COLO668 (cell line): Measurements from ENCODE around the gene RHBDD2.
"Not testable (repeated sequence)": the region's sequence is repeated elsewhere in the genome, so short reads cannot be mapped to it uniquely, and the experiment has no call there.

ENCODE experiments used
- DNase-seq: peaks from one replicate; lab custom pipeline; 2025; ENCODE audit not compliant: unreplicated experiment; lab: John Stamatoyannopoulos, UW

The RHBDD2 gene

GRCh38 chr7:75878769-75879611 lies at the start of gene RHBDD2:
RHBDD2 (plus strand) TSS chr7:75879034; CDS start chr7:75879083, 49 bp downstream.
- DNase-seq: peak; percentile 95

- DNase-seq: peak; percentile 5
Observed at GRCh38 chr7:75829656-75830055, 49.2 kb upstream of the RHBDD2 start.

GRCh38 chr7:75830978-75831377 lies 47.9 kb upstream of the RHBDD2 start:
- no peak for DNase-seq

- DNase-seq: not testable (repeated sequence)
Observed at GRCh38 chr7:75833662-75834061, 45.2 kb upstream of the RHBDD2 start.

- no peak for DNase-seq
Observed at GRCh38 chr7:75835688-75836285, 43.0 kb upstream of the RHBDD2 start.

GRCh38 chr7:75836798-75837197 lies 42.0 kb upstream of the RHBDD2 start:
- DNase-seq: no peak

- DNase-seq: not testable (repeated sequence)
Observed at GRCh38 chr7:75838281-75838930, 40.4 kb upstream of the RHBDD2 start.

- DNase-seq: no peak
Observed at GRCh38 chr7:75840029-75840428, 38.8 kb upstream of the RHBDD2 start.

GRCh38 chr7:75842836-75843446 lies 35.9 kb upstream of the RHBDD2 start:
- DNase-seq: no peak

GRCh38 chr7:75843613-75844116 lies 35.2 kb upstream of the RHBDD2 start:
- DNase-seq: no peak

GRCh38 chr7:75844158-75844557 lies 34.7 kb upstream of the RHBDD2 start:
- no peak for DNase-seq

- DNase-seq: not testable (repeated sequence)
Observed at GRCh38 chr7:75845132-75845531, 33.7 kb upstream of the RHBDD2 start.

GRCh38 chr7:75847707-75848106 lies 31.1 kb upstream of the RHBDD2 start:
- no peak for DNase-seq

GRCh38 chr7:75849573-75849972 lies 29.3 kb upstream of the RHBDD2 start:
- DNase-seq: no peak

GRCh38 chr7:75850235-75850634 lies 28.6 kb upstream of the RHBDD2 start:
- no peak for DNase-seq

- no peak for DNase-seq
Observed at GRCh38 chr7:75854233-75854632, 24.6 kb upstream of the RHBDD2 start.

GRCh38 chr7:75854813-75855345 lies 24.0 kb upstream of the RHBDD2 start:
- not testable (repeated sequence) for DNase-seq

GRCh38 chr7:75856536-75856935 lies 22.3 kb upstream of the RHBDD2 start:
- DNase-seq: no peak

GRCh38 chr7:75858410-75858809 lies 20.4 kb upstream of the RHBDD2 start:
- no peak for DNase-seq

GRCh38 chr7:75861636-75862035 lies 17.2 kb upstream of the RHBDD2 start:
- DNase-seq: no peak

GRCh38 chr7:75864251-75864650 lies 14.6 kb upstream of the RHBDD2 start:
- DNase-seq: not testable (repeated sequence)
